GM21423 (cell line): ENCODE measurements around the gene NRXN3.

Experiments used
- ATAC-seq: cut with Tn5 transposase; IDR thresholded peaks from one replicate; pipeline ENCODE4 v1.9.1; 2021; ENCODE audit warnings: mild to moderate bottlenecking, moderate library complexity; ENCODE audit not compliant: unreplicated experiment

NRXN3 gene

GRCh38 chr14:78240567-78240966, 70.4 kb downstream of the NRXN3 start:
- no peak for ATAC-seq

- no peak for ATAC-seq
Measured at GRCh38 chr14:78242086-78242485, 71.9 kb downstream of the NRXN3 start.

- no peak for ATAC-seq
Measured at GRCh38 chr14:78243187-78243586, 73.0 kb downstream of the NRXN3 start.

- ATAC-seq: no peak
Measured at GRCh38 chr14:78245238-78245637, 75.1 kb downstream of the NRXN3 start.

GRCh38 chr14:78248501-78249090, 78.4 kb downstream of the NRXN3 start:
- no peak for ATAC-seq

- no peak for ATAC-seq
Measured at GRCh38 chr14:78251308-78251707, 81.1 kb downstream of the NRXN3 start.

GRCh38 chr14:78253986-78254385, 83.8 kb downstream of the NRXN3 start:
- ATAC-seq: no peak

GRCh38 chr14:78254911-78255461, 84.8 kb downstream of the NRXN3 start:
- ATAC-seq: no peak

- no peak for ATAC-seq
Measured at GRCh38 chr14:78259831-78260230, 89.7 kb downstream of the NRXN3 start.

GRCh38 chr14:78278464-78279250, 108.5 kb downstream of the NRXN3 start:
- ATAC-seq: no peak

GRCh38 chr14:78282437-78282836, 112.3 kb downstream of the NRXN3 start:
- ATAC-seq: no peak

GRCh38 chr14:78286210-78286609, 116.0 kb downstream of the NRXN3 start:
- no peak for ATAC-seq

GRCh38 chr14:78292003-78292402, 121.8 kb downstream of the NRXN3 start:
- peak; percentile 63 for ATAC-seq

- no peak for ATAC-seq
Measured at GRCh38 chr14:78297858-78298257, 127.7 kb downstream of the NRXN3 start.

- no peak for ATAC-seq
Measured at GRCh38 chr14:78298298-78298697, 128.1 kb downstream of the NRXN3 start.

GRCh38 chr14:78302841-78303240, 132.7 kb downstream of the NRXN3 start:
- no peak for ATAC-seq

- no peak for ATAC-seq
Measured at GRCh38 chr14:78307671-78308070, 137.5 kb downstream of the NRXN3 start.

GRCh38 chr14:78308079-78308478, 137.9 kb downstream of the NRXN3 start:
- no peak for ATAC-seq

- ATAC-seq: no peak
Measured at GRCh38 chr14:78310272-78310671, 140.1 kb downstream of the NRXN3 start.

GRCh38 chr14:78313499-78313898, 143.3 kb downstream of the NRXN3 start:
- no peak for ATAC-seq

GRCh38 chr14:78314484-78314883, 144.3 kb downstream of the NRXN3 start:
- ATAC-seq: no peak

- no peak for ATAC-seq
Measured at GRCh38 chr14:78316052-78316451, 145.9 kb downstream of the NRXN3 start.
